Measurements from ENCODE around the gene XRCC2. TPM values are rescaled to one million over a fixed set of nuclear protein-coding genes. Genes with fewer than 3 reads are reported as not detected.
"Not testable (repeated sequence)": the region's sequence is repeated elsewhere in the genome, so short reads cannot be mapped to it uniquely, and the experiment has no call there.

XRCC2 gene
- total and polyA plus RNA-seq, 2 experiments from 2014 or later: 18.9 to 33.2 TPM

DNA sequence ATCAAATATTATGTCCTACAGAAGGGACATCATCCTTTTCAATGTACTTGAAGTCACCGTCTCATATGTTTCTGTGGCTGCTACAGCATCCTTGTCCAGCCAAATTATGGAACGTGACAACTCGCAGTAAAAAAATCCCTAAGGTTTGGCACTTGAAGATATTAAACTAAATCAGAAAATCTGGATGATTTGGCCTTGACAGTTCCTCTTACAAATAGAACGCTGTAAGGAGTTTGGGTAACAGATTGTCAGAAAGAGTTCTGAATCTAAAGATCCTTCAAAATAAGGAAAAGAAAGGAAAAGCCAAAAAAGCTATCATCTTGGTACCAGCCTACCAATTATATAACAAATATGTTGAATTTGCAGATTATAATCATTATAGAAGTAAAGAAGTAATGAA, 21.0 kb downstream of the XRCC2 start:
- ATAC-seq: no peak
- Mint-ChIP-seq H3K27ac (no peak overlapping the region), H3K4me3 (no peak overlapping the region), H3K9me3 (no peaks in the 10 kb centered on the region), H3K27me3 (ENCODE audit: insufficient read depth, low read depth, poor library complexity) (peaks cover 2% of the 10 kb centered on the region), H3K4me1 (no peaks in the 10 kb centered on the region), H3K36me3 (ENCODE audit: low read depth) (peaks cover 68% of the 10 kb centered on the region)
- no peak overlapping the region for H3K27ac ChIP-seq (ENCODE audit: low read depth)
- peaks cover 42% of the 10 kb centered on the region for H3K36me3 ChIP-seq (ENCODE audit: insufficient read depth)
- no peaks in the 10 kb centered on the region for H3K27me3 ChIP-seq (ENCODE audit: insufficient read depth)
- peaks cover 86% of the 10 kb centered on the region for H3K79me2 ChIP-seq (replicated peaks; ENCODE audit: insufficient read depth)
- no peak overlapping the region for H3K4me3 ChIP-seq
- H4K20me1 ChIP-seq (replicated peaks; ENCODE audit: insufficient read depth): peaks cover 53% of the 10 kb centered on the region
- H3K4me2 ChIP-seq: no peak overlapping the region
- no peak for TF ChIP-seq STAT1 (IDR thresholded peaks at IDR 0.05; ENCODE audit: unreplicated experiment)
- H3K9me2 ChIP-seq (ENCODE audit: insufficient read depth): no peaks in the 10 kb centered on the region
- H2AFZ ChIP-seq: no peak overlapping the region
- no peaks in the 10 kb centered on the region for H3F3A ChIP-seq (replicated peaks; ENCODE audit: low read depth)
- H3K4me1 ChIP-seq (ENCODE audit: insufficient read depth): no peaks in the 10 kb centered on the region
- no peak for DNase-seq (ENCODE audit: low spot score)

DNA sequence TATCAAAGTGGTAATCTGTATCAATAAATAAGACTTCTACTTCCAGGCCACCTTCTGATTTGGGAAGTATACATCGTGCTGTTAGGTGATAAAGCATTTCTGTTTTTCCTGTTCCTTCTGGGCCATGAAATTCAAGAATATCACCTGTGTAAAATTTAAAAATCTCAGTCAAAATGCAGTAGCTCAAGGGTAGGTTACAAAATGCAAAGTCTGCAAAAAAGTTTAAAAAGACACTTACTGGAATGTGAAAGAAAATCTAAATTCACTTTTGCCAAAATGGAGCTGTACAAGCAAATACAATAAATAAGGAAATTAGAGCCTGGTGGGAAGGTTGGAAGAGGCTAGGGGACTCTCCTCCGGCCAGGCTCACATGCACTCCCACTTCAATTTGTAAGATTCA, 26.7 kb downstream of the XRCC2 start:
- Mint-ChIP-seq H3K4me3 (no peak overlapping the region), H3K4me1 (no peaks in the 10 kb centered on the region), H3K27me3 (ENCODE audit: insufficient read depth, low read depth, poor library complexity) (no peaks in the 10 kb centered on the region), H3K9me3 (peaks cover 23% of the 10 kb centered on the region; the same call in 2 of the 3 replicates), H3K36me3 (ENCODE audit: low read depth) (peaks cover 81% of the 10 kb centered on the region), H3K27ac (no peak overlapping the region)
- Histone ChIP-seq H3K9me2 (ENCODE audit: insufficient read depth) (no peaks in the 10 kb centered on the region), H3K79me2 (replicated peaks; ENCODE audit: insufficient read depth) (peaks cover 37% of the 10 kb centered on the region), H3K27ac (ENCODE audit: low read depth) (no peak overlapping the region), H3K4me3 (no peak overlapping the region), H3K27me3 (ENCODE audit: insufficient read depth) (no peaks in the 10 kb centered on the region), H3F3A (replicated peaks; ENCODE audit: low read depth) (no peaks in the 10 kb centered on the region), H4K20me1 (replicated peaks; ENCODE audit: insufficient read depth) (peaks cover 48% of the 10 kb centered on the region), H3K4me2 (no peak overlapping the region), H3K4me1 (ENCODE audit: insufficient read depth) (no peaks in the 10 kb centered on the region), H3K36me3 (ENCODE audit: insufficient read depth) (peaks cover 35% of the 10 kb centered on the region), H2AFZ (no peak overlapping the region)
- ATAC-seq (no peak), DNase-seq (ENCODE audit: low spot score) (no peak)
- TF ChIP-seq CREB1 (CRISPR knock-in tag; IDR thresholded peaks at IDR 0.05; ENCODE audit: low read depth) (no peak), ZNF114 (CRISPR knock-in tag; IDR thresholded peaks at IDR 0.05) (no peak), EZH2 (IDR thresholded peaks at IDR 0.05; ENCODE audit: low read depth, unreplicated experiment) (no peak), NANOG (IDR thresholded peaks at IDR 0.05; ENCODE audit: borderline replicate concordance) (no peak), ZNF331 (CRISPR knock-in tag; IDR thresholded peaks at IDR 0.05; ENCODE audit: low read depth) (no peak), STAT1 (IDR thresholded peaks at IDR 0.05; ENCODE audit: unreplicated experiment) (no peak)
- TF ChIP-seq, protein P1, sequence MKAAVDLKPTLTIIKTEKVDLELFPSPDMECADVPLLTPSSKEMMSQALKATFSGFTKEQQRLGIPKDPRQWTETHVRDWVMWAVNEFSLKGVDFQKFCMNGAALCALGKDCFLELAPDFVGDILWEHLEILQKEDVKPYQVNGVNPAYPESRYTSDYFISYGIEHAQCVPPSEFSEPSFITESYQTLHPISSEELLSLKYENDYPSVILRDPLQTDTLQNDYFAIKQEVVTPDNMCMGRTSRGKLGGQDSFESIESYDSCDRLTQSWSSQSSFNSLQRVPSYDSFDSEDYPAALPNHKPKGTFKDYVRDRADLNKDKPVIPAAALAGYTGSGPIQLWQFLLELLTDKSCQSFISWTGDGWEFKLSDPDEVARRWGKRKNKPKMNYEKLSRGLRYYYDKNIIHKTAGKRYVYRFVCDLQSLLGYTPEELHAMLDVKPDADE (IDR thresholded peaks at IDR 0.05): no peak

DNA sequence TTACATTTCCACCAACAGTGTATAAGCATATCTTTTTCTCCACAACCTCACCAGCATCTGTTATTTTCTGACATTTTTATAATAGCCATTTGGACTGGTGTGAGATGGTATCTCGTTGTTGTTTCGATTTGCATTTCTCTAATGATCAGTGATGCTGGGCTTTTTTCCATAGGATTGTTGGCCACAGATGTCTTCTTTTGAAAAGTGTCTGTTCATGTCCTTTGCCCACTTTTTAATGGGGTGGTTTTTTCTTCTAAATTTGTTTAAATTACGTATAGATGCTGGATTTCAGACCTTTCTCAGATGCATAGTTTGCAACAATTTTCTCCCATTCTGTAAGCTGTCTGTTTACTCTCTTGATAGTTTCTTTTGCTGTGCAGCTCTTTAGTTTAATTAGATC, 28.9 kb downstream of the XRCC2 start:
- H3K27ac ChIP-seq (ENCODE audit: low read depth): no peak overlapping the region
- no peaks in the 10 kb centered on the region for H3K9me2 ChIP-seq (ENCODE audit: insufficient read depth)
- ATAC-seq (no peak), DNase-seq (ENCODE audit: low spot score) (no peak)
- H3K4me2 ChIP-seq: no peak overlapping the region
- peaks cover 69% of the 10 kb centered on the region for H3K36me3 Mint-ChIP-seq (ENCODE audit: low read depth)
- no peak overlapping the region for H2AFZ ChIP-seq
- peaks cover 16% of the 10 kb centered on the region for H3K79me2 ChIP-seq (replicated peaks; ENCODE audit: insufficient read depth)
- peaks cover 30% of the 10 kb centered on the region for H3K36me3 ChIP-seq (ENCODE audit: insufficient read depth)
- no peaks in the 10 kb centered on the region for H3K4me1 ChIP-seq (ENCODE audit: insufficient read depth)
- H3K4me3 ChIP-seq: no peak overlapping the region
- H3K4me1 Mint-ChIP-seq: no peaks in the 10 kb centered on the region
- H3F3A ChIP-seq (replicated peaks; ENCODE audit: low read depth): no peaks in the 10 kb centered on the region
- TF ChIP-seq, protein P2, sequence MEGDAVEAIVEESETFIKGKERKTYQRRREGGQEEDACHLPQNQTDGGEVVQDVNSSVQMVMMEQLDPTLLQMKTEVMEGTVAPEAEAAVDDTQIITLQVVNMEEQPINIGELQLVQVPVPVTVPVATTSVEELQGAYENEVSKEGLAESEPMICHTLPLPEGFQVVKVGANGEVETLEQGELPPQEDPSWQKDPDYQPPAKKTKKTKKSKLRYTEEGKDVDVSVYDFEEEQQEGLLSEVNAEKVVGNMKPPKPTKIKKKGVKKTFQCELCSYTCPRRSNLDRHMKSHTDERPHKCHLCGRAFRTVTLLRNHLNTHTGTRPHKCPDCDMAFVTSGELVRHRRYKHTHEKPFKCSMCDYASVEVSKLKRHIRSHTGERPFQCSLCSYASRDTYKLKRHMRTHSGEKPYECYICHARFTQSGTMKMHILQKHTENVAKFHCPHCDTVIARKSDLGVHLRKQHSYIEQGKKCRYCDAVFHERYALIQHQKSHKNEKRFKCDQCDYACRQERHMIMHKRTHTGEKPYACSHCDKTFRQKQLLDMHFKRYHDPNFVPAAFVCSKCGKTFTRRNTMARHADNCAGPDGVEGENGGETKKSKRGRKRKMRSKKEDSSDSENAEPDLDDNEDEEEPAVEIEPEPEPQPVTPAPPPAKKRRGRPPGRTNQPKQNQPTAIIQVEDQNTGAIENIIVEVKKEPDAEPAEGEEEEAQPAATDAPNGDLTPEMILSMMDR (conservative IDR thresholded peaks at IDR 0.05; ENCODE audit: low read depth in 2 of 2): no peak
- TF ChIP-seq NANOG (IDR thresholded peaks at IDR 0.05; ENCODE audit: borderline replicate concordance): no peak
- TF ChIP-seq, protein P1 (IDR thresholded peaks at IDR 0.05): no peak
- peaks cover 1% of the 10 kb centered on the region for H3K27me3 Mint-ChIP-seq (ENCODE audit: insufficient read depth, low read depth, poor library complexity)
- H3K4me3 Mint-ChIP-seq: no peak overlapping the region
- peaks cover 35% of the 10 kb centered on the region; the same call in 2 of the 3 replicates for H3K9me3 Mint-ChIP-seq
- no peaks in the 10 kb centered on the region for H3K27me3 ChIP-seq (ENCODE audit: insufficient read depth)
- no peak overlapping the region for H3K27ac Mint-ChIP-seq
- peaks cover 32% of the 10 kb centered on the region for H4K20me1 ChIP-seq (replicated peaks; ENCODE audit: insufficient read depth)

DNA sequence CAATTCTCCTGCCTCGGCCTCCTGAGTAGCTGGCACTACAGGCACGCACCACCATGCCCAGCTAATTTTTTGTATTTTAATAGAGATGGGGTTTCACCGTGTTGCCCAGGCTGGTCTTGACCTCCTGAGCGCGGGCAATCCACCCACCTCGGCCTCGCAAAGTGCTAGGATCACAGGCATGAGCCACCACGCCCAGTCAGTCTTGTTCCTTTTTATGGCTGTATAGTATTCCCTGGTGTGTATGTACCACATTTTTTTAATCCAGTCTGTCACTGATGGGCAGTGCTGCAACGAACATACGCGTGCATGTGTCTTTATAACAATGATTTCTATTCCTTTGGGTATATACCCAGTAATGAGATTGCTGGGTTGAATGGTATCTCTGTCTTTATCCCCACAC, 29.4 kb downstream of the XRCC2 start:
- H3K27ac Mint-ChIP-seq; H3K4me2 ChIP-seq; H3K4me3 Mint-ChIP-seq; H2AFZ ChIP-seq; H3K9me2 ChIP-seq (ENCODE audit: insufficient read depth); H3F3A ChIP-seq (replicated peaks; ENCODE audit: low read depth); H3K27me3 Mint-ChIP-seq (ENCODE audit: insufficient read depth, low read depth, poor library complexity); H3K4me1 Mint-ChIP-seq; H3K4me1 ChIP-seq (ENCODE audit: insufficient read depth); ATAC-seq; H3K4me3 ChIP-seq; H3K27me3 ChIP-seq (ENCODE audit: insufficient read depth); H3K27ac ChIP-seq (ENCODE audit: low read depth); DNase-seq (ENCODE audit: low spot score): not testable (repeated sequence)
- peaks cover 67% of the 10 kb centered on the region for H3K36me3 Mint-ChIP-seq (ENCODE audit: low read depth)
- H3K9me3 Mint-ChIP-seq: peaks cover 35% of the 10 kb centered on the region; the same call in 2 of the 3 replicates
- Histone ChIP-seq H4K20me1 (replicated peaks; ENCODE audit: insufficient read depth) (peaks cover 32% of the 10 kb centered on the region; the same call in 1 of the 2 replicates), H3K79me2 (replicated peaks; ENCODE audit: insufficient read depth) (peaks cover 12% of the 10 kb centered on the region), H3K36me3 (ENCODE audit: insufficient read depth) (peaks cover 30% of the 10 kb centered on the region)

Data from GM23338 (cell line).